Suppressor macrophage treated with lipopolysaccharide for 4 hours (primary cell): Measurements from ENCODE around the gene SNX24.
A peak's percentile ranks its signal among the peaks of the same experiment; 100 is the strongest.
"Not testable (repeated sequence)": the region's sequence is repeated elsewhere in the genome, so short reads cannot be mapped to it uniquely, and the experiment has no call there.

ENCODE experiments used
- DNase-seq: peaks from one replicate; pipeline ENCODE4 v3.0.0-alpha.2; 2020

Gene SNX24

GRCh38 chr5:122924203-122924602, 78.8 kb downstream of the SNX24 start:
- DNase-seq = no peak

DNA sequence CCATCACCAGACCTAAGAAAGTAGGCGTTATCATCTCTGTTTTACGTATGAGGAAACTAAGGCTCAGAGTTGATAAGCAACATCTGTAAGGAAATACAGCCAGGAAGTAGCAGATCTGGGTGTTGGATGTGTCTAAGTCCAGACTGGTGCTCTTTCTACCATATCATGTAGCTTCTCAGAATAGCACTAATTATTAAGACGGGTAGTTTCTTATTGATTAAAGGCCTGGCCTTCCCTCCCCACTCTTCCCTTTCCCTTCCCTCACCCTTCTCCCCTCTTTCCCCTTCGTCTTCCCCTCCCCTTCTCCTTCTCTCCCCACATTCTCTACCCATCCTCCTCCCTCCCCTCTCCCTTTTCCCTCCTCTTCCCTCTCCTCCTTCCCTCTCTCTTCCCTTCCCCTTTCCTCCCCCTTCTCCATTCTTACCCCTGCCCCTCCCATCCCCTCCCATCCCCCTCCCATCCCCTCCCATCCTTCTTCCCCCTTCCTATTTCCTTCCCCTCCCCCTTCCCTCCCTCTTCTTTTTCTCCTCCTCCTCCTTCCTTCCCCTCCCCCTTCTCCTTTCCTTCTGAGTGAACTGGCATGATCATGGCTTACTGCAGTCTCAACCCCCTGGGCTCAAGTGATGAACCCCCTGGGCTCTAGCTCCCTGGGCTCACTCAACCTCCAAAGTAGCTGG, 79.4 kb downstream of the SNX24 start:
- no peak for DNase-seq

- DNase-seq = no peak
Observed at GRCh38 chr5:122929001-122929400, 83.6 kb downstream of the SNX24 start.

GRCh38 chr5:122929980-122930379, 84.6 kb downstream of the SNX24 start:
- DNase-seq = no peak

DNA sequence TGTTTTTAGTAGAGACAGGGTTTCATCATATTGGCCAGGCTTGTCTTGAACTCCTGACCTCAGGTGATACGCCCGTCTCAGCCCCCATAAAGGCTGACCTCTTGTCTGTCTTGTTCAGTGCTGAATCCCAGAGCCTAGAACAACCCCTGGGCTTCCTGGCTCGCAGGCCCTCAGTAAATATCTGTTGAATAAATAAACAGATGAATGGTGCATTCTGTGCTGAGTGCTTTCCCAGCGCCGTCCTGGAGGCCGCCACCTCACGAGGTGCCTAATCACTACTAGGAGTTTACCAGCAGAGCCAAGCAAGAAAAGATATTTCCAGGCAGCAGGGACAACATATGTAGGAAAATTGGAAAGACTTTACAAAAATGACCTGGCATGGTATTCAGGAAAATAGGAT, 88.5 kb downstream of the SNX24 start:
- no peak for DNase-seq

GRCh38 chr5:122936088-122936487, 90.7 kb downstream of the SNX24 start:
- DNase-seq = no peak

- no peak for DNase-seq
Observed at GRCh38 chr5:122937914-122938313, 92.5 kb downstream of the SNX24 start.

- DNase-seq = no peak
Observed at GRCh38 chr5:122940890-122941289, 95.5 kb downstream of the SNX24 start.

- no peak for DNase-seq
Observed at GRCh38 chr5:122941737-122942136, 96.3 kb downstream of the SNX24 start.

- DNase-seq = peak; percentile 14
Observed at GRCh38 chr5:122942164-122942914, 96.9 kb downstream of the SNX24 start.

- DNase-seq = peak; percentile 40
Observed at GRCh38 chr5:122943050-122943698, 97.8 kb downstream of the SNX24 start.

DNA sequence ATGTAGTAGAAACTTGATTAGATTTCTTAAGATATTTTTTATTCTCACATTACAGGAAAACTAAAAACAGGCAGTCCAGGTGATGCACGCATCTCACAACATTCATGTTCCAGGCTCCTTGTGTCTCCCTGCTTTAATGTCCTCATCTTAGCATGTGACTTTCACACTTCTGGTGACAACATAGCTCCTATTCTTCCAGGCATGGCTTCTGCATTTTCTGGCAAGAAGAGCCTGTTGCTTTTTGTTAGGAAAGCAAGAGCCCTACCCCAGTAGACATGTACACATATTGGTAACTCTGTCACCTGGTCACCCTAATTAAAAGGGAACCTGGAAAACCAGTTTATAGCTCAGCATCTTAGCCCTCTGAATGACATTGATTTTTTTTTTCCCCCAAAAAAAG, 98.6 kb downstream of the SNX24 start:
- DNase-seq = peak; percentile 35

- no peak for DNase-seq
Observed at GRCh38 chr5:122947372-122947771, 102.0 kb downstream of the SNX24 start.

DNA sequence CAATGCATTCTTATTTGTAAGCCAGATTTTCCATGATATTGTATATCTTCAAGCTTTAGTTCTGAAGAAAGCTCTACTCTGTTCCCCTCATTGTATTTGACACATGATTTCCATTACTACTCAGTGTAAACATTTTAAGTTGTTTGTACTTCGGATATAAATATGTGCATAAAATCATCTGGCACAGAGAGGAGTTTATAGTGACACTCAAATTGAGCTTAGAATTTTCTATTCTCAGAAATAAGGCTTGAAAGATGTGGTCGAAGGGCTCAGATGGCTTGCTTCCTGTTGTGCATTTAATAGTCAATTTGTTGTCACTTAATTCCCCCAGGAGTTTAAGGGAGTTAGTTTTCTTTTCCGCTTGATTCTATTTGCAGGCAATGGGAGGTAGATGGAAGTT, 102.4 kb downstream of the SNX24 start:
- no peak for DNase-seq

DNA sequence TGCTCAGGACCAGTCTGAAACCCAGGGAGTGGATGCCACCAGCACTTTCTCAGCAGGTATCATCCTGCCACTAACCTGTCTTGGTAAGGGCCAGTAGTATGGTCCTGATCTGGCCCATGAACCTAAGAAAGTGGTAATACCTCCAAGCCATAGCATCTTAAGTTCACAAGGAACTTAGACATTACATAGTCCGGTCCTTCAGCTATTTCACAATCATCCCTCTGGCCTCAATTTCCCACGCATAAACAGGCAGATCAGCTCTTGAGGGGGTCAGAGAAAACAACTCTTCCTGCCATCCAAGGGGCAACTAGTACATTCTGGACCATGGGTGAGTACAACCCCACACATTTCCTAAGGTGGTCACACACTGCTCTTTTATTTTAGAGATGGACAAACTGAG, 102.9 kb downstream of the SNX24 start:
- no peak for DNase-seq

DNA sequence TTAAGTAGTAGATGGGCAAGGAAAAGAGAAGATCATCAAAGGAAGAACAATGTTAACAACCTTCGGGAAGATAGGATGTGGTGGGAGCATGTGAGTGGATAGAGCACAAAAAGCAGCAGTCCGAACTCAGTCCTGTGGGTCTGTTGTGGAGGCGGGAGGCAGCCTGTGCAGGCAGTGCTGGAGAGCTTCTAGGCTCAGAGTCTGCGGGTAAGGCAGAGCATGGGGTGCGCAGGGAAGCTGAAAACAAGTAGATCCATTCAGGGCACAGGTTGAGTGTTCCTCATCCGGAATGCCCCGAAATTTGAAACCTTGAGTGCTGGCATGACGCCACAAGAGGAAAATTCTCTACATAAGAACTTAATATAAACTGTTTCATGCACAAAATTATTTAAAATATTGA, 106.2 kb downstream of the SNX24 start:
- no peak for DNase-seq

- DNase-seq = no peak
Observed at GRCh38 chr5:122954719-122955118, 109.3 kb downstream of the SNX24 start.

DNA sequence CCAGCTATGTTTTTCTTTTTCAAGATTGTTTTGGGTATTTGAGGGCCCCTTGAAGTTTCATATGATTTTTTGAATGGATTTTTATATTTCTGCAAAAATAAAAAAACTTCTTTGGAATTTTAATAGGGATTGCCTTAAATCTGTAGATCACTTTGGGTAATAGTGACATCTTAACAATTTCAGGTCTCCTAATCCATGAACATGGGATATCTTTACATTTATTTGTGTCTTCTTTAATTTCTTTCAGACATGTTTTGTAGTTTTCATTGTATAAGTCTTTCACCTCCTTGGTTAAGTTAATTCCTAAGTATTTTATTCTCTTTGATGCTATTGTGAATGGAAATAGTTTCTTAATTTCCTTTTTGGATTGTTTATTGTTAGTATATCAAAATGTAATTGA, 112.0 kb downstream of the SNX24 start:
- no peak for DNase-seq

- DNase-seq = no peak
Observed at GRCh38 chr5:122959740-122960445, 114.5 kb downstream of the SNX24 start.

- no peak for DNase-seq
Observed at GRCh38 chr5:122963305-122963704, 117.9 kb downstream of the SNX24 start.

GRCh38 chr5:122965111-122965510, 119.7 kb downstream of the SNX24 start:
- no peak for DNase-seq

GRCh38 chr5:122967085-122967484, 121.7 kb downstream of the SNX24 start:
- DNase-seq = no peak

DNA sequence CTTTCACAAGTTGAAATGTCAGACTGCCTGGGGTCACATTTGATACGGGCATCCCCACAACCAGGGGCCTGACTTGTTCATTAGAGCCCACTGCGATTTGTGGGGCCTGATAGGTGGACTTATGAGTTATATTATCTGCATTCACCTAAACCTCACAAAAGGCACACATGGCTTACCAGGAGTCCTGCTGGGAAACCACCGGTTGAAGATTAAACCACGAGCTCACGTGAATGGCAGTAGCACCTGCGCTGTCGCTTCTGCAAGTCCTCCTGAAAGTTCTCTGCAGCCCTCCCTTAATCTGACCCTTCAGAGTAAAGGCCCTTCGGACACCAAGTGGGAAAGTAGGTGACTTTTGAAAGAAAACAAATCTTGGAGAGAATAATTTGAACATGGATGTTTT, 122.2 kb downstream of the SNX24 start:
- no peak for DNase-seq

DNA sequence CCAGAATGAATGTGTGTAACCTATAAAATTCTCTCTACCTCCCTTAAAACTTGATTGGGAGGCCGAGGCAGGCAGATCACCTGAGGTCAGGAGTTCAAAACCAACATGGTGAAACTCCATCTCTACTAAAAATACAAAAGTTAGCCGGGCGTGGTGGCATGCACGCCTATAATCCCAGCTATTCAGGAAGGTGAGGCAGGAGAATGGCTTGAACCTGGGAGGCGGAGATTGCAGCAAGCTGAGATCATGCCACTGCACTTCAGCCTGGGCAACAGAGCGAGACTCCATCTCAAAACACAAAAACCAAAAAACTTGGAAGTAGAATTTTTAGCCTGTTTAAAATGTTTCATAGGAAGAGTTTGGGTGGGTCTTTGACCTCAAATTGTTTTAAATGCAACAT, 122.6 kb downstream of the SNX24 start:
- DNase-seq = not testable (repeated sequence)
